B cell (primary cell): Measurements from ENCODE around the gene VSTM5. TPM values are rescaled to one million over a fixed set of nuclear protein-coding genes. Genes with fewer than 3 reads are reported as not detected.

Experiments used
- ATAC-seq: fragments of 200-7000 bp; cut with Tn5 transposase; one replicate; pipeline ENCODE4 v1.10.0; 2021; ENCODE audit warnings: low read depth, mild to moderate bottlenecking, moderate number of reproducible peaks, moderate library complexity
- CTCF ChIA-PET: fragments of 350-600 bp; sonication (Branson Sonifier 250); formaldehyde crosslinking; loops from one replicate; lab custom pipeline; 2021; ENCODE audit warnings: antibody characterized with exemption, inconsistent platforms; lab: Charles Lee
- POLR2A ChIA-PET: fragments of 350-600 bp; sonication (Branson Sonifier 250); formaldehyde crosslinking; loops from one replicate; lab custom pipeline; 2021; ENCODE audit warnings: antibody characterized with exemption; lab: Charles Lee
- DNase-seq: peaks from one replicate; pipeline ENCODE4 v3.0.0; 2013
- H2AFZ ChIP-seq: 2 replicates; pipeline ENCODE4 v1.6.1; 2012; ENCODE audit warnings: mild to moderate bottlenecking, low read depth, low read length; ENCODE audit not compliant: insufficient read depth, poor library complexity, severe bottlenecking
- H3K27ac ChIP-seq, 2 donors: 1 replicate in 1 of 2; 2 replicates in 1 of 2; pipeline ENCODE4 v1.5.1; 2012 to 2013; ENCODE audit warnings: low read length in 2 of 2, mild to moderate bottlenecking in 2 of 2, moderate library complexity in 1 of 2
- H3K27me3 ChIP-seq, 4 experiments: fragments of 200-600 bp in 1 of 4; sonication (generic) in 1 of 4; replicated peaks in 1 of 4; 1 replicate in 2 of 4; 2 replicates in 2 of 4; pipeline versions ENCODE4 v1.6.1 to v1.7.0; 2013 to 2016; ENCODE audit warnings: low read length in 3 of 4, mild to moderate bottlenecking in 2 of 4, mixed read lengths in 1 of 4, moderate library complexity in 1 of 4; ENCODE audit not compliant: insufficient read depth in 4 of 4, control insufficient read depth in 3 of 4; ENCODE audit errors: control extremely low read depth in 1 of 4
- H3K36me3 ChIP-seq, 2 experiments: replicated peaks in 1 of 2; 1 replicate in 1 of 2; 2 replicates in 1 of 2; pipeline versions ENCODE4 v1.6.1 to v1.7.1; 2013; ENCODE audit warnings: low read length in 1 of 2; ENCODE audit not compliant: insufficient read depth in 2 of 2, control insufficient read depth in 1 of 2; ENCODE audit errors: control extremely low read depth in 1 of 2, extremely low read depth in 1 of 2
- H3K4me1 ChIP-seq, 2 donors: fragments of 200-600 bp in 1 of 2; sonication (generic) in 1 of 2; 1 replicate in 1 of 2; 2 replicates in 1 of 2; pipeline versions ENCODE4 v1.5.1 to v1.6.1; 2013 to 2017; ENCODE audit warnings: low read length in 2 of 2; ENCODE audit not compliant: control insufficient read depth in 2 of 2, insufficient read depth in 2 of 2
- H3K4me2 ChIP-seq: replicated peaks from 2 replicates; pipeline ENCODE3; 2012; ENCODE audit warnings: mild to moderate bottlenecking, low read depth, low read length; ENCODE audit not compliant: poor library complexity, severe bottlenecking
- H3K4me3 ChIP-seq, 5 experiments: fragments of 200-600 bp in 1 of 5; sonication (generic) in 1 of 5; 1 replicate in 3 of 5; 2 replicates in 2 of 5; pipeline versions ENCODE4 v1.5.1 to v1.7.0; 2011 to 2016; ENCODE audit warnings: low read length in 4 of 5, mild to moderate bottlenecking in 4 of 5, low read depth in 2 of 5, control low read depth in 1 of 5, moderate library complexity in 1 of 5; ENCODE audit not compliant: insufficient read depth in 1 of 5; ENCODE audit errors: control extremely low read depth in 1 of 5, extremely low read depth in 1 of 5
- H3K79me2 ChIP-seq: fragments of 200-600 bp; sonication (generic); one replicate; pipeline ENCODE4 v1.6.0; 2016; ENCODE audit warnings: low read length; ENCODE audit not compliant: control insufficient read depth, insufficient read depth
- H3K9ac ChIP-seq: fragments of 200-600 bp; sonication (generic); 2 replicates; pipeline ENCODE4 v1.6.1; 2017; ENCODE audit warnings: mild to moderate bottlenecking, low read length, moderate library complexity
- H3K9me3 ChIP-seq, 3 donors: one replicate each; pipeline versions ENCODE4 v1.6.1 to v1.7.1; 2013; ENCODE audit warnings: low read length in 2 of 3; ENCODE audit not compliant: control insufficient read depth in 2 of 3, insufficient read depth in 1 of 3; ENCODE audit errors: control extremely low read depth in 1 of 3
- H4K20me1 ChIP-seq: 2 replicates; pipeline ENCODE4 v1.6.0; 2012; ENCODE audit warnings: mild to moderate bottlenecking, low read length; ENCODE audit not compliant: insufficient read depth, control insufficient read depth, poor library complexity, severe bottlenecking
- H3K27ac Mint-ChIP-seq: one replicate; pipeline ENCODE4 v1.8.0; 2021; ENCODE audit warnings: mixed read lengths
- H3K27me3 Mint-ChIP-seq: one replicate; pipeline ENCODE4 v1.8.0; 2021; ENCODE audit warnings: mixed read lengths
- H3K4me1 Mint-ChIP-seq: one replicate; pipeline ENCODE4 v1.8.0; 2021; ENCODE audit warnings: mixed read lengths
- H3K4me3 Mint-ChIP-seq: one replicate; pipeline ENCODE4 v1.8.0; 2021; ENCODE audit warnings: mixed read lengths
- H3K9me3 Mint-ChIP-seq: one replicate; pipeline ENCODE4 v1.8.0; 2022; ENCODE audit warnings: mixed read lengths; ENCODE audit not compliant: insufficient read depth
- EZH2 ChIP-seq: IDR thresholded peaks from 2 replicates; pipeline ENCODE4 v1.6.1; 2012; ENCODE audit warnings: borderline replicate concordance, low read depth, mild to moderate bottlenecking, moderate library complexity, low read length; ENCODE audit not compliant: insufficient read depth, poor library complexity, severe bottlenecking
- WGBS: methylation state at CpG from one replicate; pipeline ENCODE4 v1.1.5; 2013; ENCODE audit warnings: missing lambda C conversion rate; ENCODE audit not compliant: insufficient coverage; 5-methylcytosine and 5-hydroxymethylcytosine counted together
- intact Hi-C: fragments of 100-400 bp; cut with micrococcal nuclease; formaldehyde crosslinking; loops from one replicate; pipeline ENCODE4 v1.10.0; 2022
- polyA plus RNA-seq: library from polyadenylated mRNA; depleted of rRNA; stranded (reverse); fragments of >200 nt; gene quantifications from 2 replicates; pipeline ENCODE4 v1.2.3, GENCODE V29; 2012
- total RNA-seq, 2 donors: library from RNA; stranded (reverse); fragments of 120-200 nt in 1 of 2; gene quantifications; 1 replicate in 1 of 2; 2 replicates in 1 of 2; pipeline versions ENCODE4 v1.2.3 to v1.2.4, GENCODE V29; 2013 to 2022
- TF ChIP-seq, protein P1 (sequence below): fragments of 200-600 bp; IDR thresholded peaks from one replicate; pipeline ENCODE4 v1.8.0; 2022; ENCODE audit warnings: antibody characterized with exemption, mild to moderate bottlenecking

VSTM5 gene
- total and polyA plus RNA-seq, 2 donors (not counting 1 experiment from before 2014, with no cell fraction given) = not detected

DNA sequence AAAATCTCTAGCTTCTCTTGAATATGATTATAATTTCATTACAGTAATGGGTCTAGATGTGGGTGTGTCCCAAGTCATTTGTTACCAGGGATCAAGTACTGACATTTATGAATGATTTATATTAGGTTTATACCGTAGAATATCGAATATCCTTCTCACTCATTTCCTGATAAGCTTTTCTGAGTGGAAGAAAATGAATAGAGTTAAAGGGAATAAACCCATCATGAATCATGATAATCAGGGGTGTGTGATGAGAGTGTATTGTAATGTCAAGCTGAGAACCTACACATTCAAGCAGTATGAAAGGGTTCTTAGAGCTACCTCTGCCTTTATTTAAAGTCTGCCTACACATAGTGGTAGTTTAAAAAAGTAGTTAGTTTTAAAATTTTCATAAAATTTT, 49.1 kb downstream of the VSTM5 start:
- WGBS = no CpG with 5 or more reads among the region's 2 CpGs
- H3K36me3 ChIP-seq = peaks cover 2 to 83% of the 10 kb centered on the region in 2 experiments
- Mint-ChIP-seq H3K27me3 (no peaks in the 10 kb centered on the region), H3K9me3 (no peaks in the 10 kb centered on the region), H3K4me1 (no peaks in the 10 kb centered on the region), H3K4me3 (no peak overlapping the region), H3K27ac (no peak overlapping the region)
- ChIA-PET POLR2A (no interaction called here), CTCF (interaction anchor here (0.6 kb wide), 1 partner anchor 696 kb away, joined by 3 read pairs; no protein-coding TSS in a partner anchor)
- no peak overlapping the region for H3K4me3 ChIP-seq
- no peaks in the 10 kb centered on the region for H3K27me3 ChIP-seq
- no peak overlapping the region for H3K4me2 ChIP-seq
- H4K20me1 ChIP-seq = peaks cover 29% of the 10 kb centered on the region
- no peak overlapping the region for H3K9ac ChIP-seq
- ATAC-seq (no peak), DNase-seq (no peak)
- TF ChIP-seq, protein P1, sequence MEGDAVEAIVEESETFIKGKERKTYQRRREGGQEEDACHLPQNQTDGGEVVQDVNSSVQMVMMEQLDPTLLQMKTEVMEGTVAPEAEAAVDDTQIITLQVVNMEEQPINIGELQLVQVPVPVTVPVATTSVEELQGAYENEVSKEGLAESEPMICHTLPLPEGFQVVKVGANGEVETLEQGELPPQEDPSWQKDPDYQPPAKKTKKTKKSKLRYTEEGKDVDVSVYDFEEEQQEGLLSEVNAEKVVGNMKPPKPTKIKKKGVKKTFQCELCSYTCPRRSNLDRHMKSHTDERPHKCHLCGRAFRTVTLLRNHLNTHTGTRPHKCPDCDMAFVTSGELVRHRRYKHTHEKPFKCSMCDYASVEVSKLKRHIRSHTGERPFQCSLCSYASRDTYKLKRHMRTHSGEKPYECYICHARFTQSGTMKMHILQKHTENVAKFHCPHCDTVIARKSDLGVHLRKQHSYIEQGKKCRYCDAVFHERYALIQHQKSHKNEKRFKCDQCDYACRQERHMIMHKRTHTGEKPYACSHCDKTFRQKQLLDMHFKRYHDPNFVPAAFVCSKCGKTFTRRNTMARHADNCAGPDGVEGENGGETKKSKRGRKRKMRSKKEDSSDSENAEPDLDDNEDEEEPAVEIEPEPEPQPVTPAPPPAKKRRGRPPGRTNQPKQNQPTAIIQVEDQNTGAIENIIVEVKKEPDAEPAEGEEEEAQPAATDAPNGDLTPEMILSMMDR = no peak
- no peak for TF ChIP-seq EZH2
- no peaks in the 10 kb centered on the region for H3K4me1 ChIP-seq
- H2AFZ ChIP-seq = no peak overlapping the region
- H3K27ac ChIP-seq = no peak overlapping the region
- intact Hi-C loops = no loop called here
- peaks cover 10% of the 10 kb centered on the region for H3K79me2 ChIP-seq
- H3K9me3 ChIP-seq = no peaks in the 10 kb centered on the region

DNA sequence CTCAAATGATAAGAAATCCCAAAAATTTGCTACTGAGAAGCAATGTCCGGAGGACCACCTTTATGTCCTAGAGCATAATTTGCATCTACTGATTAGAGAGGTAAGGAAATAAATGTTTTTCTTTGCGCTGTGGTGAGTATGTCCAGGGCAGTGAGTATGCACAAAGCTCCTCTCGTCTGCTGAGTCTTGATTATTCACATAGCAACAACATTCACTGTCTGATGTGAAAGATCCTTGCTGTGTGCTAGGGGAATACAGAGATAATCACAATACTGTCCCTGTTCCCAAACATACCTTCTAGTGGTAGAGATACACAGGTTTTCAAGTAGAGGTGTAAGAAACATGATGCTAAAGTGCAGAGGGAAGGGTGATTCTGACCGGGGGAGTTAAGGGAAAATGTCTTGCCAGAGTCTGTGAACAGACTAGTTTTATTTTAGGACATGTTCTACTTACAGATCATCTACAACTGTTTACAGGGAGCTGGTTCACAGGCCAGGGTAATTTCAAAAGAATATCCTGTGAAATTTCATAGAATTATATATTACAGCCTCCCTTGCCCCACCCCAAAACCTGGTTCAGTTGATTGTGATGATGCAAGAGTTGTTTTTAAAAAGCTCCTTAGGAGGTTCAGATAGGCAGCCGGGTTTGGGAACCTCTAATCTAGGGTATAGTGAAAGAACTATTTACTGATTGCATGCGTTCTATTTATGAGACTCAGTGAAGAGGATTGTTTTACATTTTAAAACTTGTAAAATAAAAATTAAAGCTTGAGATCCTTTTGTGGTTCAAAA, 53.8 kb downstream of the VSTM5 start:
- TF ChIP-seq EZH2 = no peak
- intact Hi-C loops = no loop called here
- DNase-seq (no peak), ATAC-seq (no peak)
- Histone ChIP-seq H2AFZ (no peak overlapping the region), H3K36me3 (peaks cover 0 to 88% of the 10 kb centered on the region in 2 experiments), H3K4me1 (no peaks in the 10 kb centered on the region), H3K9ac (no peak overlapping the region), H3K27ac (no peak overlapping the region), H4K20me1 (peaks cover 19% of the 10 kb centered on the region), H3K27me3 (no peaks in the 10 kb centered on the region), H3K79me2 (peaks cover 3% of the 10 kb centered on the region), H3K9me3 (no peaks in the 10 kb centered on the region), H3K4me2 (no peak overlapping the region), H3K4me3 (no peak overlapping the region)
- no peaks in the 10 kb centered on the region for H3K9me3 Mint-ChIP-seq
- no peaks in the 10 kb centered on the region for H3K27me3 Mint-ChIP-seq
- no peaks in the 10 kb centered on the region for H3K4me1 Mint-ChIP-seq
- CTCF ChIA-PET = no interaction called here
- no peak overlapping the region for H3K4me3 Mint-ChIP-seq
- WGBS = 100% methylated on average over 2 of the region's 6 CpGs
- no peak overlapping the region for H3K27ac Mint-ChIP-seq
- POLR2A ChIA-PET = no interaction called here
